CD4-positive, alpha-beta memory T cell (primary cell): Measurements from ENCODE around the gene HIPK2. TPM values are rescaled to one million over a fixed set of nuclear protein-coding genes. Genes with fewer than 3 reads are reported as not detected.
A peak's percentile ranks its signal among the peaks of the same experiment; 100 is the strongest.

Experiments
- CTCF ChIA-PET: fragments of 350-600 bp; sonication (Branson Sonifier 250); formaldehyde crosslinking; loops from one replicate; lab custom pipeline; 2021; ENCODE audit warnings: inconsistent platforms; ENCODE audit not compliant: partially characterized antibody; lab: Charles Lee
- POLR2A ChIA-PET: fragments of 350-600 bp; sonication (Branson Sonifier 250); formaldehyde crosslinking; loops from one replicate; lab custom pipeline; 2021; ENCODE audit not compliant: partially characterized antibody; lab: Charles Lee
- DNase-seq, 5 donors: peaks; one replicate each; pipeline versions ENCODE4 v3.0.0 to v3.0.0-alpha.2; 2020 to 2022; ENCODE audit warnings: mixed read lengths in 1 of 5
- H3K27ac ChIP-seq: one replicate; pipeline ENCODE4 v1.7.0; 2013; ENCODE audit warnings: low read depth, low read length
- H3K27me3 ChIP-seq: 2 replicates; pipeline ENCODE4 v1.7.0; 2013; ENCODE audit warnings: mild to moderate bottlenecking, low read length, moderate library complexity; ENCODE audit not compliant: insufficient read depth
- H3K36me3 ChIP-seq: 2 replicates; pipeline ENCODE4 v1.7.0; 2013; ENCODE audit warnings: mild to moderate bottlenecking, low read length, moderate library complexity; ENCODE audit not compliant: insufficient read depth
- H3K4me1 ChIP-seq: 2 replicates; pipeline ENCODE4 v1.7.0; 2013; ENCODE audit warnings: mild to moderate bottlenecking, low read length, moderate library complexity; ENCODE audit not compliant: insufficient read depth
- H3K4me3 ChIP-seq, 2 donors: one replicate each; pipeline ENCODE4 v1.7.0; 2013; ENCODE audit warnings: low read length in 2 of 2, mild to moderate bottlenecking in 1 of 2
- H3K9me3 ChIP-seq, 2 donors: one replicate each; pipeline ENCODE4 v1.7.0; 2013; ENCODE audit warnings: low read length in 2 of 2, control low read depth in 1 of 2; ENCODE audit not compliant: control insufficient read depth in 1 of 2
- H3K27ac Mint-ChIP-seq, 7 donors: one replicate each; pipeline ENCODE4 v1.8.0; 2020 to 2021; ENCODE audit warnings: mixed read lengths in 7 of 7, mild to moderate bottlenecking in 6 of 7, inconsistent platforms in 3 of 7, moderate library complexity in 3 of 7
- H3K27me3 Mint-ChIP-seq, 2 donors: one replicate each; pipeline ENCODE4 v1.8.0; 2020 to 2021; ENCODE audit warnings: mixed read lengths in 2 of 2
- H3K36me3 Mint-ChIP-seq, 2 donors: one replicate each; pipeline ENCODE4 v1.8.0; 2020 to 2021; ENCODE audit warnings: mixed read lengths in 2 of 2, inconsistent platforms in 1 of 2, mild to moderate bottlenecking in 1 of 2
- H3K4me1 Mint-ChIP-seq, 4 donors: one replicate each; pipeline ENCODE4 v1.8.0; 2020 to 2021; ENCODE audit warnings: mixed read lengths in 4 of 4, mild to moderate bottlenecking in 1 of 4
- H3K4me3 Mint-ChIP-seq, 8 donors: one replicate each; pipeline ENCODE4 v1.8.0; 2020 to 2021; ENCODE audit warnings: mixed read lengths in 8 of 8, mild to moderate bottlenecking in 7 of 8, moderate library complexity in 6 of 8, inconsistent platforms in 3 of 8
- H3K9me3 Mint-ChIP-seq, 8 donors: one replicate each; pipeline ENCODE4 v1.8.0; 2020 to 2021; ENCODE audit warnings: mixed read lengths in 8 of 8, mild to moderate bottlenecking in 5 of 8, inconsistent platforms in 3 of 8, moderate library complexity in 1 of 8
- intact Hi-C: fragments of 100-400 bp; cut with micrococcal nuclease; formaldehyde crosslinking; loops from one replicate; pipeline ENCODE4 v1.15.1; 2023
- polyA plus RNA-seq, 2 donors: library from polyadenylated mRNA; unstranded; fragments of 300-500 nt; fragmentation: Illumina TruSeq; gene quantifications; one replicate each; pipeline ENCODE4 v1.2.3, GENCODE V29; 2021
- total RNA-seq, 2 experiments: library from RNA; stranded (reverse); gene quantifications; one replicate each; pipeline ENCODE4 v1.2.3, GENCODE V29; 2021

The HIPK2 gene
- total and polyA plus RNA-seq, 4 experiments from 2014 or later = 0.87 to 34.1 (median 17.8) TPM

DNA sequence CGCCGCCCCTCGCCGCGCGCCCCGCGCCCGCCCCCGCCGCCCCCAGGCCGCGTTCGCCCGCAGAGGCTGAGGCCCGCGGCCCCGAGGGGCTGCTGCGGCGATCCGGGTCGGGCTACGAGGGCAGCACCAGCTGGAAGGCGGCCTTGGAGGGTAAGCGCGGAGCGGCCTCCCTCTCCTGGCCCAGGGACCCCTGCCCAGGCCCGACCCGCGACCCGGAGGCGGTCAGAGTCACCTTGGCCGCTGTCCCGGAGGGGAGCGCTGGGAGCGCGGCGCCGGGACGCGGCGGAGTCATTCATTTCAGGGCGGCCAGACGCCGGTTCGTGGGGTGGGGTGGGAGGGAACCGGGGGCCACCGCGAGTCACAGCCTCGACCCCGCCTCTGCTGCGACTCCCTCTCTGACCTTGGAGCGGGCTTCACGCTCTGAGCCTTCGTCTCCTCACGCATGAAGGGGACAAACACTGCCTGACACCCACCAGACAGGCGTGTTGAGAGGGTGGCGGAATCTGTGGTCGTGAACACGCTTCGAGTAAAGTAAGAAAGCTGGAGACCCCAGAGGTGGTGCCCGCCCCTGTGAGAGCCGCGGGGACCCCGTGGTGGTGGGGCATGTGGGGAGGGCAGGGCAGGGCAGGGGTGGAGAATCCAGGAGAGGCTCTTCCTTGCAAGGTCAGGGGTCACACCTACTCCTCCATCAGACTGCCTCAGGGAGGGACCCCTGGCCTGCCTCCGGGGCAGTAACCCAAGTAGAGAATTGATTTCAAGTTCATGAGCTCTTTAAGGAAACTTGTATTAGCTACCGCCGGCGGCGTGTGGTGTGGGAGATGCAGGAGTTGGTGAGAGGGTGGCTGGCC, 253.6 kb downstream of the HIPK2 start:
- Histone ChIP-seq H3K36me3 (no peaks in the 10 kb centered on the region), H3K4me3 (no peak overlapping the region), H3K27me3 (peaks cover 5% of the 10 kb centered on the region), H3K4me1 (peaks cover 9% of the 10 kb centered on the region), H3K27ac (no peak overlapping the region), H3K9me3 (no peaks in the 10 kb centered on the region)
- Mint-ChIP-seq H3K9me3 (no peaks in the 10 kb centered on the region), H3K36me3 (peaks cover 0 to 6% of the 10 kb centered on the region in 2 donors), H3K4me3 (peak overlapping the region in 1 of 8 donors; percentile 7), H3K27ac (no peak overlapping the region), H3K27me3 (peaks cover 22 to 33% of the 10 kb centered on the region in 2 donors), H3K4me1 (peaks cover 5 to 38% (median 14%) of the 10 kb centered on the region in 4 donors)
- ChIA-PET POLR2A (no interaction called here), CTCF (interaction anchor here (1.4 kb wide), 1 partner anchor 24 kb away, joined by 3 read pairs; no protein-coding TSS in a partner anchor)
- no peak for DNase-seq
- intact Hi-C loops = no loop called here

DNA sequence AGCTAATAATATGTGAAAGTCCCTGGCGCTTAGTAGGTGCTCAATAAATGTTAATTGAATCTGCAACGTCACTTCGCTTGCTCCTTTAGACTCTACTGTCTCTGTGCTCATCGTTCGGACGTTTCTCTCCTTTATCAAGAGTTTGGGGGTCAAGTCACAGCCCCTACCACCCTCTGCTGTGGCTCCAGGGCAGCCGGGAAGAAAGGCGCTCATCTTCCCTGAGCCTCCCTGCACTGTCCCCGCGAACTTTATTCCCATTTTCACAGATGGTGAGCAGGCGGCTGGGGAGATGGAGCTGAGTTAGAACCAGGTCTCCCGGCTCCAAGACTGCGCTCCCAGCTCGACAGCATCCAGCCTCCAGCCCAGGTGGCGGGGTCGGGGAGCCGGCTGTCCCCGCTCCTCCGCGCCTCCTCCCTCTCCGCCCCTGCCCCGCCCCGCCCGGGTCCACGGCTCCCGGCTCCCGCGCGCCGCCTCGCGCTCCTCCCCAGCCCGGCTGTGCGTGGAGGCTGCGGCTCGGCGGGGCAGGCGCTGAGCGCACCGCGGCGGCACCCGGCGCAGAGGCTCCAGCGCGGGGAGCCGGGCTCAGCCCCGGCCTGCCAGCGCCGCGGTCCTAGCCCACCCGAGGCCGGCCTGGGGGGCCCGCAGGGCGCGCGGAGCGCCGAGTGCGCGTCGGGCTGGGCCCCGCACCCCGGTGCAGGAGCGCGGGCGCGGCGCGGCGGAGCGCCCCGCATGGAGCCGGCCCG, 254.4 kb downstream of the HIPK2 start, which contains the start of gene CLEC2L:
Gene CLEC2L (plus strand): TSS at position 487 of the 743 bp plus-strand sequence. CDS start 243 bp downstream, at position 730.
- CTCF ChIA-PET = no interaction called here
- peak within 1 kb of the TSS in 5 of 8 donors; percentile 39 to 73 (median 64) for H3K4me3 Mint-ChIP-seq

DNA sequence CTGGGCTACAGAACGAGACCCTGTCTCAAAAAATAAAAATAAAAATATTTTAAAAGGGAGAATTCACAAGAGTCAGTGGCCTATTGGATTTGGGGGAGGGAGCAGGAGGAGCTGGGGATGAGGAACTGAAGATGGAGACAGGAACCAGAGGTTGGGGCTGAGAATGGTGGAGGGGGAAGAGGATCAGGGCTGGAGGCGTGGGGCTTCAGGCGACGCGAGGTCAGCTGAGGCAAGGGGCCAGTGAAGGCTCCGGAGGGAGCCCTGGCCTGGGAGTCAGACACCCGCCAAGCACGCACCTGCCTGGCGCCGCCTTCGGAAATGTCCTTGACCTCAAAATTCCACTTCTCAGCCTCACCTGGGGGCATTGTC, 255.0 kb downstream of the HIPK2 start:
- no peak overlapping the region for H3K4me3 Mint-ChIP-seq
- ChIA-PET POLR2A (no interaction called here), CTCF (no interaction called here)
- Histone ChIP-seq H3K36me3 (no peaks in the 10 kb centered on the region), H3K9me3 (no peaks in the 10 kb centered on the region), H3K27me3 (peaks cover 5% of the 10 kb centered on the region), H3K27ac (no peak overlapping the region), H3K4me3 (no peak overlapping the region), H3K4me1 (peaks cover 9% of the 10 kb centered on the region)
- no peak for DNase-seq
- no peak overlapping the region for H3K27ac Mint-ChIP-seq
- peaks cover 22 to 33% of the 10 kb centered on the region in 2 donors for H3K27me3 Mint-ChIP-seq
- intact Hi-C loops = no loop called here
- H3K9me3 Mint-ChIP-seq = no peaks in the 10 kb centered on the region
- H3K36me3 Mint-ChIP-seq = peaks cover 0 to 6% of the 10 kb centered on the region in 2 donors
- peaks cover 5 to 38% (median 14%) of the 10 kb centered on the region in 4 donors for H3K4me1 Mint-ChIP-seq

More for the DNA sequence above, 254.4 kb downstream of the HIPK2 start, which contains the start of gene CLEC2L:
- peaks cover 5% of the 10 kb centered on the region for H3K27me3 ChIP-seq
- H3K36me3 ChIP-seq = no peaks in the 10 kb centered on the region
- no peak for DNase-seq
- H3K4me1 Mint-ChIP-seq = peaks cover 5 to 38% (median 14%) of the 10 kb centered on the region in 4 donors
- POLR2A ChIA-PET = no interaction called here
- no peaks in the 10 kb centered on the region for H3K9me3 ChIP-seq
- no peak within 1 kb of the TSS for H3K4me3 ChIP-seq
- intact Hi-C loops = no loop called here
- H3K36me3 Mint-ChIP-seq = peaks cover 0 to 6% of the 10 kb centered on the region in 2 donors
- peaks cover 9% of the 10 kb centered on the region for H3K4me1 ChIP-seq
- no peaks in the 10 kb centered on the region for H3K9me3 Mint-ChIP-seq
- H3K27ac Mint-ChIP-seq = no peak within 1 kb of the TSS
- H3K27ac ChIP-seq = no peak within 1 kb of the TSS
- peaks cover 22 to 31% of the 10 kb centered on the region in 2 donors for H3K27me3 Mint-ChIP-seq

DNA sequence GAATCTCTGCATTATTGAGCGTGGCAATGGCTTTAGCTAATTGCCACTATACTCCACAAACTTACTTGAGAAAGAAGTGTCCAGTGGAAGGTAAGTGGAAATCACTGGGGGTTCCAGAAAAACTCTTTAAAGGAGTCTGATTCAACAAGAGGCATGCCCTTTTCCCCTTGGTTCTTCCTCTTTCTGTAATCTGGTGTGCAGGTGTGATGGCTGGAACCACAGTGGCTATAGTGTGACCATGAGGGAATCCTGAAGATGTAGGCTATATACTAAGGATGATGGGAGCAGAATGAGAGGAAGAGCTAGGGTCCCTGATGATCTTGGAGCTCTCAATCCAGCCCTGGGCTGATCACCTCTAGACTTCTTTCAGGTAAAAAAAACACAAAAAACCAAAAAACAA, 256.4 kb downstream of the HIPK2 start:
- H3K36me3 Mint-ChIP-seq = peaks cover 0 to 6% of the 10 kb centered on the region in 2 donors
- no peak overlapping the region for H3K27ac ChIP-seq

DNA sequence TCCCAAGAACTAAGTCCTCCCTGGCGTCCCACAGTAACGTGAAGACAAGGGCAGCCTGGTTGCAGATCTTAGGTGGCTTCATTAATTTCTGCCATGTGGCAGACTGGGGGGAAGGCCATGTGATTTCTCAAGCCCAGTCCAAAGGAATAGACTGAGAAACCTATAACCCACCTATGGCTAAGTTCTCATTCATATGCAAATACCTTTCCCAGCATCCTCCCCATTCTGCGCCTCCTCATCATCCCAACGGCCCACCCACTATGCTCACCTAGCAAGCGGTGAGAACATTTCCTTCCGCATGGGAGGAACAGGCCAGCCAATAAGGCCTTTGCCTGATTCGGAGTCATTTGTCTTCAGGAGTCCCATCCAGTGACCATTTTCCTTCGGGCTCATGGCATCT, 262.5 kb downstream of the HIPK2 start:
- no peaks in the 10 kb centered on the region for H3K9me3 Mint-ChIP-seq
- no peaks in the 10 kb centered on the region for H3K4me1 Mint-ChIP-seq
- Histone ChIP-seq H3K4me3 (no peak overlapping the region), H3K27me3 (no peaks in the 10 kb centered on the region), H3K27ac (no peak overlapping the region), H3K4me1 (no peaks in the 10 kb centered on the region), H3K36me3 (no peaks in the 10 kb centered on the region), H3K9me3 (no peaks in the 10 kb centered on the region)
- no peaks in the 10 kb centered on the region for H3K36me3 Mint-ChIP-seq
- H3K27ac Mint-ChIP-seq = no peak overlapping the region
- peaks cover 0 to 8% of the 10 kb centered on the region in 2 donors for H3K27me3 Mint-ChIP-seq
- no peak overlapping the region for H3K4me3 Mint-ChIP-seq
- intact Hi-C loops = no loop called here
- ChIA-PET CTCF (no interaction called here), POLR2A (no interaction called here)
- DNase-seq = no peak

More for the DNA sequence above, 256.4 kb downstream of the HIPK2 start:
- peaks cover 5% of the 10 kb centered on the region for H3K27me3 ChIP-seq
- intact Hi-C loops = no loop called here
- Mint-ChIP-seq H3K27me3 (peaks cover 22 to 35% of the 10 kb centered on the region in 2 donors), H3K4me3 (no peak overlapping the region), H3K27ac (no peak overlapping the region), H3K9me3 (no peaks in the 10 kb centered on the region), H3K4me1 (peaks cover 2 to 27% (median 7%) of the 10 kb centered on the region in 4 donors)
- no peak overlapping the region for H3K4me3 ChIP-seq
- no peaks in the 10 kb centered on the region for H3K36me3 ChIP-seq
- ChIA-PET POLR2A (no interaction called here), CTCF (no interaction called here)
- no peak for DNase-seq
- H3K4me1 ChIP-seq = peaks cover under 1% of the 10 kb centered on the region
- no peaks in the 10 kb centered on the region for H3K9me3 ChIP-seq

Other genes starting within 250 kb of the HIPK2 start
- 10 to 100 TPM; 16.6 to 18.0 TPM for gene TBXAS1, start 51.3 kb upstream of the HIPK2 start, total RNA-seq
- 10 to 100 TPM; 19.8 to 20.1 TPM for gene TBXAS1, start 51.3 kb upstream of the HIPK2 start, polyA plus RNA-seq